Activated T-helper 17 cell treated with anti-CD3 and anti-CD28 coated beads, Interleukin-2, amount 50 U/mL, for 72 hours (primary cell): ENCODE measurements around the gene CCZ1B. TPM values are rescaled to one million over a fixed set of nuclear protein-coding genes. Genes with fewer than 3 reads are reported as not detected.
"Not testable (repeated sequence)": the region's sequence is repeated elsewhere in the genome, so short reads cannot be mapped to it uniquely, and the experiment has no call there.

Experiments used
- ATAC-seq: fragments of 150-1000 bp; cut with Tn5 transposase; replicated peaks from 2 replicates; pipeline ENCODE4 v1.10.0; 2021; ENCODE audit warnings: mild to moderate bottlenecking, moderate library complexity
- H3K27ac Mint-ChIP-seq: one replicate; pipeline ENCODE4 v1.8.0; 2022; ENCODE audit warnings: mixed read lengths
- H3K27me3 Mint-ChIP-seq: one replicate; pipeline ENCODE4 v1.8.0; 2022; ENCODE audit warnings: mixed read lengths
- H3K36me3 Mint-ChIP-seq: one replicate; pipeline ENCODE4 v1.8.0; 2022; ENCODE audit warnings: low read depth, mild to moderate bottlenecking, mixed read lengths
- H3K4me1 Mint-ChIP-seq: one replicate; pipeline ENCODE4 v1.8.0; 2022; ENCODE audit warnings: mixed read lengths
- H3K4me3 Mint-ChIP-seq: one replicate; pipeline ENCODE4 v1.8.0; 2022; ENCODE audit warnings: mild to moderate bottlenecking, mixed read lengths
- H3K9me3 Mint-ChIP-seq: one replicate; pipeline ENCODE4 v1.8.0; 2022; ENCODE audit warnings: mixed read lengths
- total RNA-seq, 2 donors: library from RNA; stranded (reverse); gene quantifications; one replicate each; pipeline ENCODE4 v1.2.3, GENCODE V29; 2022

The CCZ1B gene
- total RNA-seq, 2 donors from 2014 or later = 50.7 to 71.6 TPM

DNA sequence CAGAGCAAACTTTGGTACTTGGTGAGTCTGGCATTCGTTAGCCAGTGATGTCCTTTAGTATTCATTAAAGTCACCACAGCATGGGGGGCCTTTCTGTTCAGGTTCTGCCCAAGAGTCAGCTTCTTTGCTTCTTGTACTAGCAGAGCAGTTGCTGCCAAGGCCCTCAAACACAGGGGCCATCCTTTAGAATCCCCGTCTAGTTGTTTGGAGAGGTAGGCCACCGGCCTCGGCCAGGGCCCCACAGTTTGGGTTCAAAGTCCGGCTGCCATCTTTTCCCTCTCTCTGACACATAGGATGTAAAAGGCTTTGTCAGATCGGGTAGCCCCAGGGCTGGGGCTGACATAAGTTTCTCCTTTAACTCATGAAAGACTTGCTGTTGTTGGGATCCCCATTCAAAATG, 17.6 kb upstream of the CCZ1B start:
- not testable (repeated sequence) for H3K36me3 Mint-ChIP-seq, H3K4me1 Mint-ChIP-seq, H3K9me3 Mint-ChIP-seq, H3K27ac Mint-ChIP-seq, H3K4me3 Mint-ChIP-seq, H3K27me3 Mint-ChIP-seq, ATAC-seq

DNA sequence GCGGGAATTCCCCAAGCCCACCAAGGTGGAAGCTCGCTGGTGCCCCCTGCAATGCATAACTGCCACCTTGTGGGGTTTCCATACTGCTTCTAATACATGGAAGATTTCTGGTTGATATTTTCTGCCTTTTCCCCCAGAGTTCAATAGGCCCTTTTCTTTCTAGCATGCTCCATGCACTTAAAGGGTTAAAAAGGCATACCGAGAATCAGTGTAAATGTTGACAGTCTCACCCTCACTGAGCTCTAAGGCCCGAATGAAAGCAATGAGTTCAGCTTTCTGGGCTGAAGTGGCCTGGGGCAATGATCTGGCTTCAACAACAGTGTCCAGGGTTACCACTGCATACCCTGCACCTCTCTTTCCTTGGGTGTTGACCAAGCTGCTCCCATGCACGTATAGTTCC, 17.0 kb upstream of the CCZ1B start:
- not testable (repeated sequence) for H3K36me3 Mint-ChIP-seq, H3K27me3 Mint-ChIP-seq, ATAC-seq, H3K9me3 Mint-ChIP-seq, H3K4me3 Mint-ChIP-seq, H3K27ac Mint-ChIP-seq, H3K4me1 Mint-ChIP-seq

DNA sequence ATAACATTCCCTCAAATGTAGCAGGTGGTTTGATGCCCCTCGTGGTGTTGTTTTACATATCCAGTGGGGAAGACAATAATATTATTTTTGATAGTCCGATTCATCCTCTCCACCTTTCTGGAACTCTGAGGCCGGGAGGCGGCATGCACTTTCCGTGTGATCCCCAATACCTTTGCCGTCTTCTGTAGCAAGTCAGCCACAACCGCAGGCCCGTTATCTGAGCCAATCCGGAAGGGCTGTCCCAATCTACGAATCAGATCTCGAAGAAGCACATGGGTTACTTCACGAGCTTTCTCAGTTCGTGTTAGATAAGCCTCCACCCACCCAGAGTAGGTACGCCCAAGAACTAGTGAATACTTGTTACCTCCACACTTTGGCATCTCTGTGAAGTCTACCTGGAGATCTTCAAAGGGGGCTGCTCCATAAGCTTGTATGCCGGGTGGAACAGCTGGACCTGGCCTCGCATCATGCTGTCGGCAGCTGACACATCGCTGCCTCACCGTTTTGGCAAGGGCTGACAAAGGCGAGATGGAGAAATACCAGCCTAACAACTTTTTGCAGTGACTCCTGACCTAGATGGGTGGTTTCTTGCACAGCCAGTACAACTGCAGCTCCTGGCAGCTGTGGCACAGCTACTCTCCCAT, 16.3 kb upstream of the CCZ1B start:
- not testable (repeated sequence) for H3K4me3 Mint-ChIP-seq, H3K4me1 Mint-ChIP-seq, H3K27ac Mint-ChIP-seq, H3K36me3 Mint-ChIP-seq, ATAC-seq, H3K9me3 Mint-ChIP-seq
- peaks cover 10% of the 10 kb centered on the region for H3K27me3 Mint-ChIP-seq

DNA sequence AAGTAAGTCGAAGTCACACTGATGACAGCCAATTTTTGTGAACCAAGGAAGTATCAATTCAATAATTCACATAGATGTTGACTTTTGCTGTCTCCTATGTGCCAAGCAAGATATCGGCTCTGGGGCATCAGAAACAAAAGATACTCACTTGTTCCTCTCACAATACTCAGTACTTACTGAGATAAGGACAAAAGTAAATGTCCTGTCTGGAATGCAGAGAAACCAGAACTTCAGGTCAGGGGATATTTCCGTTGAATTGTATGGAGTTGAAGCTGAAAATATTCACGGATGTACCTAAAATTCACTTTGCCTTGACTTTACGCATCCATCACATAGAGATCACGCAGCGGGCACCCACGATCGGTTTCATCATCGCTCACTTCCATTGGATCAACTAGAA, 11.0 kb upstream of the CCZ1B start:
- not testable (repeated sequence) for H3K4me1 Mint-ChIP-seq, H3K36me3 Mint-ChIP-seq, ATAC-seq, H3K27ac Mint-ChIP-seq, H3K4me3 Mint-ChIP-seq, H3K9me3 Mint-ChIP-seq
- H3K27me3 Mint-ChIP-seq = peaks cover 17% of the 10 kb centered on the region

DNA sequence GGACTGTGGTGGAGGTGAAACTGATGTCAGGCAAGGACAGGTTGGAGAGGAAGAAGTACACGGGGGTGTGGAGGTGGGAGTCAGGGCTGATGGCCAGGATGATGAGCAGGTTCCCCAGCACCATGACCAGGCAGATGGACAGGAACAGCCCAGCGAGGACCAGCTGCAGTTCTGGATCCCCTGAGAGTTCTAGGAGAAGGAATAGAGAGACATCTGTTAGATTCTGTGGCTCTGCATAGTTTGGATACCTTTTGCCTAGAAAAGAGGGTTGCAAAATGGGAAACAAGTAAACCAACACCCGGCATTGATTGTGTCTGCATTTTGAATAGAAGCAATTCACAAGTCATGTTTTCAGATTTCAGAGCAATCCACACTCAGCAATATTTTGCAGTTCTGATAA, 9.4 kb upstream of the CCZ1B start:
- not testable (repeated sequence) for H3K9me3 Mint-ChIP-seq, H3K27ac Mint-ChIP-seq, H3K4me1 Mint-ChIP-seq, H3K36me3 Mint-ChIP-seq, H3K4me3 Mint-ChIP-seq, ATAC-seq
- peaks cover 17% of the 10 kb centered on the region for H3K27me3 Mint-ChIP-seq

DNA sequence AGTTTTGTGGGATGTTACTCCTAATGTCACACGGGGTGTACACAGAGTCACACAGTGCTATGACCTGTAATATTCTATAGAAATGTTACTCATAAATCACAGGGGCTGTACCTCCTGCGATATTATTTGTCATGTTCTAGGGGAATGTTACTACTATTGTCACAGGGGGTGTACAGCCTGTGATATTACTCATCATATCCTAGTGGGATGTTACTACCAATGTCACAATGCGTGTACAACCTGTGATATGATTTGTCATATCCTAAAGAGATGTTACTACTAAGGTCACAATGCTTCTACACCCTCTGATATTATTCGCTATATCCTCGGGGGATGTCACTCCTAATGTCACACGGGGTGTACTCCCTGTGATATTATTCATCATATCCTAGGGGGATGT, 7.6 kb upstream of the CCZ1B start:
- no peaks in the 10 kb centered on the region for H3K9me3 Mint-ChIP-seq
- H3K4me3 Mint-ChIP-seq = no peak overlapping the region
- H3K27me3 Mint-ChIP-seq = peaks cover 17% of the 10 kb centered on the region
- no peaks in the 10 kb centered on the region for H3K36me3 Mint-ChIP-seq
- H3K4me1 Mint-ChIP-seq = no peaks in the 10 kb centered on the region
- no peak overlapping the region for H3K27ac Mint-ChIP-seq
- no peak for ATAC-seq

DNA sequence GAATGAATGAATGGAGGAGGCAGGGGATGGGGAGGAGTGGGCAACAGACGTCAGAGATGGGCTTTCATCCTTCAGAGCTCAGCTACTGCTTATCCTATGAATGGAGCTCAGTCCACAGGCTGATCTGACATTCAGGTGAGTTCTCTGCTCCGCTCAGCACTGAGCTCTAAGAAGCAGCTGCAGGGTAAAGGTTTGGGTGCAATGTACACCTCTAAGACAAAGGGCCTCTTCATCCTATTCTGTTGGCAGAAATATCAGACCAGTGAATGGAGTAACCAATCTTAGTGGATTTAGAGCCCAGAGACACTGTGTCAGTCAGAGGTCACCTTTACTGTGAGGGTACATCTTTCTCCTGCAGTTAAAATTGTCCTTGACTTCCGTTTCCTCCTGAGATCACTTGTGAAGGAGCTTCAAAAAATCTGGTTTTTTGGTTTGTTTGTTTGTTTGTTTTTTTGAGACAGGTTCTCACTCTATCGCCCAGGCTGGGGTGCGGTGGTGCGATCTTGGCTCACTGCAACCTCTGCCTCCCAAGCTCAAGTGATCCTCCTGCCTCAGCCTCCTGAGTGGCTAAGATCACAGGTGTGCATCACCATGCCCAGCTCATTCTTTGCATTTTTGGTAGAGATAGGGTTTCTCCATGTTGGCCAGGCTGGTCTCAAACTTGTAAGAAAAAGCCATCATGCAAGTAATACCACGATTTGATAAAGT, 5.1 kb upstream of the CCZ1B start:
- Mint-ChIP-seq H3K27ac (no peak overlapping the region), H3K36me3 (no peaks in the 10 kb centered on the region), H3K4me3 (no peak overlapping the region), H3K4me1 (no peaks in the 10 kb centered on the region), H3K27me3 (peaks cover 13% of the 10 kb centered on the region), H3K9me3 (no peaks in the 10 kb centered on the region)
- no peak for ATAC-seq

DNA sequence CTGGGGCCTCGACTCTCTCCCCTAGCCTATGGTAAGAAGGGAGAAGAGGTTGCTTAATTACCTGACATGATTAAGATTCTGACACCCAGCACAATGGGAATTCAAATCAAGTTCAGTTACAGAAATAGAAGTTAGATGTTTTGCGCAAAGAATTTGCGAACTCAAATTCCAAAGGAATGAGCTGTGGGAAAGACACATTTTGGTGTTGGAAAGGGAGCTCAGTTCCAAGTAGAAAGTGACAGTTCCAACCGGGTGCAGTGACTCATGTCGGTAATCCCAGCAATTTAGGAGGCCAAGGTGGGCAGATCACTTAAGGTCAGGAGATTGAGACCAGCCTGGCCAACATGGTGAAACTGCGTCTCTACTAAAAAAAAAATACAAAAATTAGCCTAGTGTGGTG, 4.0 kb upstream of the CCZ1B start:
- H3K4me3 Mint-ChIP-seq, H3K27ac Mint-ChIP-seq, H3K4me1 Mint-ChIP-seq, H3K27me3 Mint-ChIP-seq, ATAC-seq, H3K9me3 Mint-ChIP-seq, H3K36me3 Mint-ChIP-seq: not testable (repeated sequence)

DNA sequence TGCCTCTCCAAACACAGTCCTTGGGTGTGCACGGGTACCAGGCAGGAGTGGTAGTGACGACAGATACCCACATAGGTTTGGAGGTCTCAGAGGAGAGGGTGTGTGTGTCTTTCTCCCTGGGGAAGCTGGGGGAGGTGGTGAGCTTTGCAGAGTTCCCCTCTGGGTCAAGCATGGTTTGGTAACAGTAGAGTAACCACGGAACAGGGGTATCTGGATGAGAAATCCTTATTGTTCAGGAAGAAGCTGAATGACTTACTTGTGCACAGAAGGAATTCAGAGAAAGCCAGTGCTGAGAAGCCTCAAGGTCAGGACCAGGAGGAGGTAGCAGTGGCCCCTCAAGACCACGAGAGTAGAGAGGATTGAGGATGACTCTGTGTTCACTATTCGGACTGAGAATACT, 3.5 kb upstream of the CCZ1B start:
- not testable (repeated sequence) for H3K36me3 Mint-ChIP-seq, H3K27ac Mint-ChIP-seq, ATAC-seq

DNA sequence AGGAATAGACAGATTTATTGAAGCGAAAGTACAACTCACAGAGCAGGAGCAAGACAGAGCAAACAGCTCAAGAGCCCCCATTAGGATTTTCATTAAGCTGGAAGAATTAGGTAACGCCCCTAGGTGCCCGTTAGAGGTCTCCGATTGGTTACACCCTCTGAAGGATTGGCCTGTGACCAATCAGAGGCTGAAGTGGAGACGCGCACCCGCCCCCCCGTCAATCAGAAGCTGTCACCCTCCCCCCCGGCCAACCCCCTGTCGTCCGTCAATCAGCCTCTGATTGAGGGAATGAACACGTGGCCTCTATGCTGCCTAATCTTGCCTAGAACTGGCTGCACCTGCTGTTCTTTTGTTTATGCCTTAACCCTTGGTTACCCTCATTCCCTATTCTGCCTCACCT, 1.1 kb upstream of the CCZ1B start:
- not testable (repeated sequence) for H3K9me3 Mint-ChIP-seq, H3K4me1 Mint-ChIP-seq, H3K36me3 Mint-ChIP-seq, H3K27me3 Mint-ChIP-seq, H3K27ac Mint-ChIP-seq, ATAC-seq
- H3K4me3 Mint-ChIP-seq = peak overlapping the region; percentile 21

More for the DNA sequence above, 3.5 kb upstream of the CCZ1B start:
- not testable (repeated sequence) for H3K9me3 Mint-ChIP-seq, H3K27me3 Mint-ChIP-seq, H3K4me3 Mint-ChIP-seq, H3K4me1 Mint-ChIP-seq

DNA sequence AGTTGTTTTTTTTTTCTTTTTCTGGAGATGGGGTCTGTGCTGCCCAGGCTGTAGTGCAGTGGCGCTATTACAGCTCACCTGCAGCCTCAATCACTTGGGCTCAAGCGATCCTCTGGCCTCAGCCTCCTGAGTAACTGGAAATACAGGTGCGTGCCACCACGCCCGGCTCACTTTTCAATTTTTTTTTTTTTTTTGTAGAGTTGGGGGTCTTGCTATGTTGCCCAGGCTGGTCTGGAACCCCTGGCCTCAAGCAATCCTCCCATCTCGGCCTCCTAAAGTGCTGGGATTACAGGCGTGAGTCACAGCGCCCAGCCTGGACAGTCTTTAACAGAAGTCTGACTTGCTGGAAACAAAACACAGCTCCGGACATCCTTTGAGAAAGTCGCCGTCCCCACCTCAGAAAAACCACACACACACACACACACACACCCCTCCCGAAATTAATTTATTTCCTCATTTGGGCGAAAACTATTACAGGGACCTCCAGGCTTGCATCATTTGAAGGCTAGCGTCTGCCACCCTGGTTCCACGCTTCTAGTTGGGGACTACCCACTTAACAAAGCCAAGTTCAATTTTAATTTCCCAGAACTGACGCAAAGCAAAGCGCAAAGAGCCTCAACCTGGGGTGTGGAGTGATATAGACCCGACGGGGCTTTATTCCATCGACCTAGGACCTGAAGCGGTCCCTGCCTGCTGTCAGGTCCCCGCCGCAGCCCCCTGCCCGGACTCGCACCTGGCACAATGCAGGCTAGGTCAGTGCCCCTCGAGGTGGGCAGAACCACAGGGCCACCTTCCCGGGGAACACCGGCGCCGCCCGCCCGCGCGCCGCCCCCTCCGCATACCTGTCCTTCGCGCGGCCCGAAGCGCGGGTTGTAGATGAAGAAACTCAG, 594 bp downstream of the CCZ1B start:
- H3K27me3 Mint-ChIP-seq, H3K4me1 Mint-ChIP-seq, H3K9me3 Mint-ChIP-seq, H3K27ac Mint-ChIP-seq: not testable (repeated sequence)
- peak; percentile 54 for ATAC-seq
- Mint-ChIP-seq H3K36me3 (peaks cover 22% of the 10 kb centered on the region), H3K4me3 (peak overlapping the region; percentile 79)

DNA sequence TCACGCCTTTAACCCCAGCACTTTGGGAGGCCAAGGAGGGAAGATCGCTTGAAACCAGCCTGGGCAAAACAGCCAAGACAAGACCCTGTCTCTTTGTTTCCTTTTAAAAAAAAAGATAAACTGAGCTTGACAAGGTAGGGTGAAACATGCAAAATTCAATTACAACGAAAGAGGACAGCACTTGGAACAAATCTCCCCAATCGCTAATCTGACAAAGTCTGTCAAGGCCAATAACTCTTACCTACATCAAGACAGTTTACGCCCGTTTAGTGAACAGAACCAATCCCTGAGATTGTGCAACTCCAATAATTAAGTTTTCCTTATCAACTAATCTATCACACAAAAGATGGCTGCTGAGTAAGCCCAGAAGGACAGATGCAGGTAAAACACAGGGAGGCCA, 4.5 kb downstream of the CCZ1B start:
- H3K36me3 Mint-ChIP-seq = peaks cover 30% of the 10 kb centered on the region
- H3K4me3 Mint-ChIP-seq, H3K9me3 Mint-ChIP-seq, H3K4me1 Mint-ChIP-seq, ATAC-seq, H3K27ac Mint-ChIP-seq, H3K27me3 Mint-ChIP-seq: not testable (repeated sequence)

DNA sequence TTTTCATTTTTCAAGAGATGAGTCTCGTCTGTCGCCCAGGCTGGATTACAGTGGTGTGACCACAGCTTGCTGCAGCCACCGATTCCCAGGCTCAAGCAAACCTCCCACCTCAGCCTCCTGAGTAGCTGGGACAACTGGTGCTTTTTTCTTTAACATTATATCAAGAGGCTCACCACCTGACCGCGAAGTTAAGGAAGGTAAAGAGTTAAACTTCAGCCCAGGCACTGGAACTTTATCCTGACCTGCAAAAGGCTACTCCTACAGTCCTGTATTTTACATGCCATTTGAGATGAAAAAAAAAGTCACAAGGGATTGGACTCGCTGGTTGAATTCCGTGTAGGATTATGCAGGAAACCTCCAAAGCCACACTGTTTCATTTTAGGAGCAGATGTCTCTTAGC, 10.6 kb downstream of the CCZ1B start:
- not testable (repeated sequence) for H3K27ac Mint-ChIP-seq, H3K27me3 Mint-ChIP-seq, H3K4me3 Mint-ChIP-seq, H3K9me3 Mint-ChIP-seq, ATAC-seq, H3K4me1 Mint-ChIP-seq
- H3K36me3 Mint-ChIP-seq = peaks cover 16% of the 10 kb centered on the region

DNA sequence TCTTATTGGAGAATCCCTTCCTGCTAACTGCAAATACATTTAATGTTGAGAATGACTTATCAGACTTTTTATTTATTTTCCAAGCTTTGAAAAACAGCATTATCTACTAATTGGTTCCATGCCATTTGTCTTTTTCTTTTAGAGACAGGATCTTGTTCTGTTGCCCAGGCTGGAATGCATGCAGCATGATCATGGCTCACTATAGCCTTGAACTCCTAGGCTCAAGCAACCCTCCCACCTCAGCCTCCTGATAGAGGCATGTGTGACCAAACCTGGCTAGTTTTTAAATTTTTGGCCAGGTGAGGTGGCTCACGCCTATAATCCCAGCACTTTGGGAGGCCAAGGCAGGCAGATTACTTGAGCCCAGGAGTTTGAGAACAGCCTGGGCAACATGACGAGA, 13.1 kb downstream of the CCZ1B start:
- not testable (repeated sequence) for H3K4me1 Mint-ChIP-seq, H3K27ac Mint-ChIP-seq, H3K4me3 Mint-ChIP-seq, H3K27me3 Mint-ChIP-seq, ATAC-seq, H3K9me3 Mint-ChIP-seq, H3K36me3 Mint-ChIP-seq

DNA sequence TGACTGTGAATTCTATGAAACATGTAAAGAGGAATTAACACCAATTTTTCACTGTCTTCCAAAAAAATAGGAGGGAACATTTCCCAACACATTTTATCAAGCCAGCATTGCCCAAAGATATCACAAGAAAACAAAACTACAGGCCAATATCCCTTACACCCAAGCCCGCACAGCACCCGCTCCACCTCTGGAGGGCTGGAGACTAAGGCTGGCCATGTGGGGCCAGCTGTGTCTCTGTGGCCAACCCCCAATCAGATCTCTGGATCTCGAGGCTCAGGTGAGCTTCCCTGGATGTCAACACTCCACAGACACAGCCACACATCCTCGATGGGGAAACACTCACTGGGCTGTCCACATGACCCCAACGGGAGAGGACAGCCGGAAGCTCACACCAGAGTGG, 18.1 kb downstream of the CCZ1B start:
- not testable (repeated sequence) for H3K4me3 Mint-ChIP-seq, H3K27me3 Mint-ChIP-seq

More for the DNA sequence above, 18.1 kb downstream of the CCZ1B start:
- H3K27ac Mint-ChIP-seq, H3K36me3 Mint-ChIP-seq, H3K4me1 Mint-ChIP-seq, H3K9me3 Mint-ChIP-seq, ATAC-seq: not testable (repeated sequence)
